NB4 (cell line): ENCODE measurements around the gene TEX13D.

Source experiments
- DNase-seq: peaks from one replicate; pipeline ENCODE4 v3.0.0; 2010; ENCODE audit warnings: low read depth
- H3K4me3 ChIP-seq: one replicate; pipeline ENCODE4 v1.5.1; 2011; ENCODE audit warnings: mild to moderate bottlenecking, low read depth, low read length, moderate library complexity
- CTCF ChIP-seq: IDR thresholded peaks from one replicate; pipeline ENCODE4 v1.5.1; 2012; ENCODE audit warnings: low read depth, low read length
- MAX ChIP-seq: IDR thresholded peaks from 2 replicates; pipeline ENCODE4 v1.6.1; 2011; ENCODE audit warnings: low read depth, low read length
- MYC ChIP-seq: IDR thresholded peaks from 2 replicates; pipeline ENCODE4 v1.6.1; 2011; ENCODE audit warnings: low read depth, low read length
- POLR2A ChIP-seq: IDR thresholded peaks from 2 replicates; pipeline ENCODE4 v1.6.1; 2011; ENCODE audit warnings: mild to moderate bottlenecking; ENCODE audit not compliant: insufficient read length; ENCODE audit errors: extremely low read depth

Gene TEX13D

GRCh38 chrX:124383354-124383753 is 50.9 kb downstream of the TEX13D start:
- TF ChIP-seq MAX (no peak), CTCF (no peak), POLR2A (no peak), MYC (no peak)
- DNase-seq, result peak; percentile 10
- no peak overlapping the region for H3K4me3 ChIP-seq

GRCh38 chrX:124386401-124386800 is 53.9 kb downstream of the TEX13D start:
- H3K4me3 ChIP-seq, result no peak overlapping the region
- DNase-seq, result no peak
- TF ChIP-seq MYC (no peak), POLR2A (no peak), MAX (no peak), CTCF (no peak)
